Hepatic stellate cell (primary cell): ENCODE data around the gene CCDC183.
"Not testable (repeated sequence)": the region's sequence is repeated elsewhere in the genome, so short reads cannot be mapped to it uniquely, and the experiment has no call there.

Experiments
- DNase-seq: peaks from one replicate; pipeline ENCODE4 v3.0.0; 2011; ENCODE audit warnings: low spot score

CCDC183 gene

DNA sequence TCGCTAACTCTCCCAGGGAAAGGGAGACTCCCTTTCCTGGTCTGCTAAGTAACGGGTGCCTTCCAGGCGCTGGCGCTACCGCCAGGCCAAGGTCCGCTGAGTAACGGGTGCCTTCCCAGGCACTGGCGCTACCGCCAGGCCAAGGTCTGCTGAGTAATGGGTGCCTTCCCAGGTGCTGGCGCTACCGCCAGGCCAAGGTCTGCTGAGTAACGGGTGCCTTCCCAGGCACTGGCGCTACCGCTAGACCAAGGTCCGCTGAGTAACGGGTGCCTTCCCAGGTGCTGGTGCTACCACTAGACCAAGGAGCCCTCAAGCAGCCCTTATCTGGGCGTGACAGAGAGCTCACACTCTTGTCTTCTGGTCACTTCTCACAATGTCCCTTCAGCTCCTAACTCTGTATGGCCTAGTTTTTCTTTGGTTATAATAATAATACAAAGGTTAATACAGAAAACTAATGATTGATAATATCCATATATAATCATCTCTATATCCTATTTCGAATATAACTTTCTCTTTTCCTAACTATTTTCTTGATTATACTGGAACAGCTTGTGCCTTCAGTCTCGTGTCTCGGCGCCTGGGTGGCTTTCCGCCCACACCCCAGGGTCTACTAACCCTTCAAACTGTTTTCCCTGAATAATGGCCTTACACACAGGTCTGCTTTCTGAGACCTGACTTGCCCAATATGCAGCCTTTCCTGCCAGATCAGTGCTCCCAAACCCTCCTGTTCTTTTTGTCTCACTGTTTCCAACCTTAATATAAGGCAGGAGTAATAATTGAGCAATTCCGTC is 10.4 kb upstream of the CCDC183 start:
- DNase-seq: not testable (repeated sequence)

DNA sequence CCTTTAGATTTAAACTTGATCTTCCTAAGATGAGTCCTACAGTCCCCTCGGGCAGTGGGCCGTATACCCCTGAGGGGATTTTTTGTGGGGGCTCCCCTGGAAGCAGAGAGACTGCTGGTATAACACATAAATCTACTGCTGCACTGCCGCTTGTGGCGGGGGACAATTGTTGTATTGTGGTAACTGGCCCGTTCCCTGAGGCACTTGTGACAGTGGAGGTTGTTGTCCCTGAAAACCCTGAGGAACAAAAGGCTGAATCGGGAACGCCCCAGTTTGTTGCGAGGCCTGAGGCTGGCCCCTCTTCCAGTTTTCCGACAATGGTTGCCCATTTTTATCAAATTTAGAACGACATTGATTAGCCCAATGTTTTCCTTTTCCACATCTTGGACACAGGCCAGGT is 9.7 kb upstream of the CCDC183 start:
- DNase-seq: no peak

DNA sequence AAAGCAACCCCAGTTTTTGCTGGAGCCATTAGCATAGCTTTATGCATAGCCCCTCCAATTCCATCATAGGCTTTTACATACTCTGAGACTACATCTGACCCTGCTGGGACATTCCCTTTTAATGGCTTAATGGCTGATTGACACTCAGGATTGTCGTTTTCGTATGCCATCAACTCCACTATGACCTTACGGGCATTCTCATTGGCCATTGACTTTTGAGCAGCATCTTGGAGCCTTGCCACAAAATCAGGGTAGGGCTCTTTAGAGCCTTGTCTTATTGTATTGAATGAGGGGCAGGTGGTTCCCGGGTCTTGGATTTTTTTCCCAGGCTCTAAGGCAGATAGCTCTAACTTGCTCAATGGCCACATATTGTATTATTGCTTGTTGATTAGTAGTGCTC is 9.2 kb upstream of the CCDC183 start:
- DNase-seq: not testable (repeated sequence)

DNA sequence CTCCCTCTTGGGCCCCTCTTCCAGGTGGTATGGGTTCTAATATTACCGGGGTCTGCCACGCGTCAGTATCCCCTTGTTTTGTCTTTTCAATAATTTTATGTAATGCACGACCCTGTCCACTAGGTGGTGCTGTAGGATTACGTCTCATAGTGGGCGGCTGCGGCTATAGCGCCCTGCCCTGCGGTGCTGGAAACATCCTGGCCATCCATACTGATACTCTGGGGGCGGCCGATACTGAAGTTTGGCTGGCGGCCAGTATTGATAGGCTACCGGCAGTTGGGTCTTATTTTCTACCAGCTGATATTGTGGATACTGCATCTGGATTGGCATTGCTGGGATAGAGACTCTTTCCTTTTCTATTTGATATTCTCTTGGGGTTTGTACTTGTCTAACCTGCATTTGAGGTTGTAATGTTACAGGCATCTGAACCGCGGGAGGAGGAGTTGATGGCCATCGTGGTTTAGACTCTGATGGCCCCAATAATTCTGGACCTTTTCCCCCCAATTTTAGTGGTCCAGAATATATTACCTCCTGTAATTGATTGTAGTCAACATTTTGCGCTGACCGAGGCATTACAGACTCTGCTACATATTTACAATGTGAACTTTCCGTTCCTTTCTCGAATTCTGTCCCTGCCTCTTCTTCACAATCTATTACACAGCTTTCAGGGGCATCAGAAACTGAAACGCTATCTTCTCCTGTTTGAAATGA is 8.3 kb upstream of the CCDC183 start:
- DNase-seq: peak; percentile 64

DNA sequence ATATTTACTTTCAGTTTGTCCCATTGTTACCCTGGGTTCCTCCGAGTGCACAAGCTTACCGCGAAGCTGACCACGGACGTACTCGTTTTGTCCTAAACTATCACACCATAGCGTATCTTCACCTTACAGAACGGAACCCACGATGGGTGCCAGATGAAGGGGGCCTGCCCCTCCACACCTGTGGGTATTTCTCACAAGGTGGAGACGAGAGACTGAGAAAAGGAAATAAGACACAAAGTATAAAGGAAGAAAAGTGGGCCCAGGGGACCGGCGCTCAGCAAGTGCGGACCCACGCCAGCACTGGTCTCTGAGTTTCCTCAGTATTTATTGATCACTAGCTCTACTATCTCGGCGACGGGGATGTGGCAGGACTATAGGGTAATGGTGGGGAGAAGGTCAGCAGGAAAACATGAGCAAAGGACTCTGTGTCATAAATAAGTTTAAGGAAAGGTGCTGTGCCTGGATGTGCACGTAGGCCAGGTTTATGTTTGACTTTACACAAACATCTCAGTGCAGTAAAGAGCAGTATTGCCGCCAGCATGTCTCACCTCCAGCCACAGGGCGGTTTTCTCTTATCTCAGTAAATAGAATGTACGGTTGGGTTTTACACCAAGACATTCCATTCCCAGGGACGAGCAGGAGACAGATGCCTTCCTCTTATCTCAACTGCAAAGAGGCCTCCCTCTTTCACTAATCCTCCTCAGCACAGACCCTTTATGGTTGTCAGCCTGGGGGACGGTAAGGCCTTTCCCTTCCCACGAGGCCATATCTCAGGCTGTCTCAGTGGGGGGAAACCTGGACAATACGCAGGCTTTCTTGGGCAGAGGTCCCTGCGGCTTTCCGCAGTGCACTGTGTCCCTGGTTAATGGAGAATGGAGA is 7.3 kb upstream of the CCDC183 start:
- not testable (repeated sequence) for DNase-seq

DNA sequence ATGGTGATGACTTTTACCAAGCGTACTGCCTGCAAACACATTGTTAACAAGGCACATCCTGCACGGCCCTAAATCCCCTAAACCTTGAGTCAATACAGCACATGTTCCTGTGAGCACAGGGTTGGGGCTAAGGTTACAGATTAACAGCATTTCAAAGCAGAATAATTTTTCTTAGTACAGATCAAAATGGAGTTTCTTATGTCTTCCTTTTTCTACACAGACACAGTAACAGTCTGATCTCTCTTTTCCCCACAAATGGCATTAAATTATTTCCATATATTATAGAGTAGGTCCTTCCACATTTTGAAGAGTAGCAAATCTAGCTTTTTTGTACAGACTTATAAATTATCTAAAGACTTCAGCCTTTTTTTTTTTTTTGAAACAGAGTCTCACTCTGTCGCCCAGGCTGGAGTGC is 6.6 kb upstream of the CCDC183 start:
- DNase-seq: no peak

DNA sequence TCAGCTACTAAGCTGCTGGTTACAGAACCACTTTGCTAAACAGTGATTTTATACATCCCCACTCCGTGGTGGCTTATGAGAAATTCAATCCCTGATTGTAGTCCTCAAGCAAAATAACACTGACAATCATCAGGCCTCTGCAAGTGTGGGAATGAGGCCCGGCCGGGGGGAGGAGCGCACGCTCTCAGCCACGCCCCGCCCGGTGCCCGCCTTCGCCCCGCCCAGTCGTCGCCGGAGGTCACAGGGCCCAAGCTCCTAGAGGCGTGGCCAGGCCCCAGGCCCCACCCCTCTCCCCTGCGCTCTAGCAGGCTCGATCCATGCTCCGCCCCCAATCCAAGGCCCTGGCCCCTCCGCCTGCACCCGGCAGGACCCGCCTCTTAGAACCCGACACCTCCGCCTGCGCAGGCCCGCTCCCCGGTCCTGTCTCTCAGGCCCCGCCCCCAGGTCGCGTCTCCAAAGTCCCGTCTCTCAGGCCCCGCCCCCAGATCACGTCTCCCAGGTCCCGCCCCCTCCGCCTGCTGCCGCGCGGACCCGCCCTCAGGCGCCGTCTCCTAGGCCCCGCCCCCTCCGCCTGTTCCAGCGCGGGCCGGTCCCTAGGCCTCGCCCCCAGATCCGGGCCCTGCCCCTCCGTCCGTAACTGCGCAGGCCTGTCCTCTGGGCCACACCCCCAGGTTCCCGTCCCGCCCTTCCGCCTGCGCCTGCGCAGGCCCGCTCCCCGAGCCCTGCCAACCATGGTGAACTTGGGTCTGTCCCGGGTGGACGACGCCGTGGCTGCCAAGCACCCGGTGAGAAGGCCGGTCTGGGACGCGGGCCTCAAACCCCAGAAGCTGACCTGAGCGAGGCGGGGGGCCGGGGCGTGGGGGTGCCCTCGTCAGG is 5.3 kb upstream of the CCDC183 start, which contains the start of gene TMEM141:
TMEM141 (plus strand) TSS at position 705 of the 876 bp plus-strand sequence; CDS start at position 732, 27 bp downstream.
- DNase-seq: peak; percentile 99

DNA sequence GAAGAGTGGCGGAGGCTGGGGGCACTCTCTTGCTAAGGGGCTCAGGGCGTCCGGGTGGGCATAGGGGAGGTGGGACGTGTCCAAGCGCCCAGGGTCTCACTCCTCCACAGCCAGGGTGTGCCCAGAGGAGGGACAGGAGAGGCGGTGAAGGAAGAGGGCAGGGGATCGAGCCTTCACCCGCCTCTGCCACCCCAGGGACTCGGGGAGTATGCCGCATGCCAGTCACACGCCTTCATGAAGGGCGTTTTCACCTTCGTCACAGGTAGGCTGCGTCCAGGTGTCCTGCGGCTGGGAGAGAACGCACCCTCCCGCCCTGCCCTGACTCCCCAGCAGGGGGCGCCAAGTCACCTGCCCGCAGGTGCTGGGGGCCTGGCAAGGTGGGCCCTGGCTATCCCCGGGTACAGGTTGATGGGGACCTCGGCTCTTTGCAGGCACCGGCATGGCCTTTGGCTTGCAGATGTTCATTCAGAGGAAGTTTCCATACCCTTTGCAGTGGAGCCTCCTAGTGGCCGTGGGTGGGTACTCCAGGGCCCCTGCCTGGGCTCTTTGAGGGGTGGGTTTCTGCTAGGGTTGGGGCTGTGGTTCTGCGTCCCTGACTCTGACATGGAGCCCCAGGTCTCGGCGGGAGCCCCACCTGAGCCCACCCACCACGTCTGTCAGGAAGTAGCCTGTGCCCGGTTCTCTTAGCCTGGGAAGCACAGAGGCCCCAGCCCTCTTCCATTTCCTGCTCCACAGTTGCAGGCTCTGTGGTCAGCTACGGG is 4.4 kb upstream of the CCDC183 start:
- no peak for DNase-seq

DNA sequence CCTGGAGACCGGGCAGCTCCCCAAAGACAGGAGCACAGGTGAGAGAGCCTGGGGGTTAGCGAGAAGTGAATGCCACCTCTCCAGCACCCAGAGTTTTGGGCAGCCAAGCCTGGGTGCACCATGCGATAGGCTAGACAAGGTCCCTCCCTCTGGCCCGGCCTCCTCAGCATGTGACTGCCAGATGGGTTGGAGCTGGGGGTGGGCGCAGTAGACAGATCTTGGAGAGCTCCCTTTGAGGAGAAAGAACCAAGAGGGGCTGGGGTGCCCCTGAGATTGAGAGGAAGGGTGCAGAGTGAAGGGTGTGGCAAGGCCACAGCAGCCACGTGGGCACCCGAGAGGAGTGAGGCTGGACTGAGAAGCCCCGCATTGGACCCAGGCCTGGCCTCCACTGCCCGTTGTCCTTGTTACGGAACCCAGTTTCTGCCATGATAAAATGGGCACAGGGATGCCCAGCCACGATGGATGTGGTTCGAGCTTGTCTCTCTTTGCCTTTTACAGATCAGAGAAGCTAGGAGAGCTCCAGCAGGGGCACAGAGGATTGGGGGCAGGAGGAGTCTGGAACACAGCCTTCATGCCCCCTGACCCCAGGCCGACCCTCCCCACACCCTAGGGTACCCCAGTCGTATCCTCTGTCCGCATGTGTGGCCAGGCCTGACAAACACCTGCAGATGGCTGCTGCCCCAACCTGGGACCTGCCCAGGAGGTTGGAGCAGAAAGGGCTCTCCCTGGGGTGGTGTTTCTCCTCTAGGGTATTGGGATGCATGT is 3.6 kb upstream of the CCDC183 start:
- DNase-seq: no peak

DNA sequence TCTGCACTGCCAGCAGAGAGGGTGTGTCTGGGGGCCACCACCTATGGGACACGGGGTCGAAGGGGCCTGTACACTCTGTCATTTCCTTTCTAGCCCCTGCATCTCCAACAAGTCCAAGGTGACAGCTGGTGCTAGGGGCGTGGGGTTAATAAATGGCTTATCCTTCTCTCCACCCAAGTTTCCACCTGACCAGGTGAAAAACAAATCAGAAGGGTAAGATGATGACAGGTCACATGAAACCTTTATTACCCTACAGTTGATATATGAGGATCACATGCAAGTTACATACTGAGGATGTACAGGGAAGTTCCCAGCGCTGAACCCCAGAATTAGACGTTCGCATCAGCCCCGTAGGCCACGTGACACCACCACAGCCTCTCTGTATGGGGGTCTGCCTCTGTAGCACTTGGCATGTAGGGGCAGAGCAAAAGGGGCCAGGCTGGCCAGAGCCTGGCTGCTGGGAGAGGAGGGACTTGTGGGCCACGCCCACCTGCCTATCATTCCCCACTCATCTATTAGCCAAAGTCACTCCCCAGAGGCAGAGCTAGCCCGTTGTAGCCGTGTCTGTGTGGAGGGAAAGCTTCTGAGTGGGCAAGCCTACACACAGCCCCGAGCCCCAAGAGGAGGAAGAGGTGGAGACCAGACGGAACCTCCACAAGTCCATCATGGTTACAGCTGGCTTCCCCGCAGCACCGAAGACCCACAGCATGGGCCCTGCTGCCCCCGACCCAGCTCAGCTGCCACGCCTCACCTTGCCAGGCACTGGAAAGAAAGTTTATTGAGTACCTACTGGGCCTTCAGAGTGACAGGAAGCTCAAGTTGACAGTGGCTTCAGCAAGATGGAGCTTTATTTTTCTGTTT is 2.8 kb upstream of the CCDC183 start:
- DNase-seq: no peak

DNA sequence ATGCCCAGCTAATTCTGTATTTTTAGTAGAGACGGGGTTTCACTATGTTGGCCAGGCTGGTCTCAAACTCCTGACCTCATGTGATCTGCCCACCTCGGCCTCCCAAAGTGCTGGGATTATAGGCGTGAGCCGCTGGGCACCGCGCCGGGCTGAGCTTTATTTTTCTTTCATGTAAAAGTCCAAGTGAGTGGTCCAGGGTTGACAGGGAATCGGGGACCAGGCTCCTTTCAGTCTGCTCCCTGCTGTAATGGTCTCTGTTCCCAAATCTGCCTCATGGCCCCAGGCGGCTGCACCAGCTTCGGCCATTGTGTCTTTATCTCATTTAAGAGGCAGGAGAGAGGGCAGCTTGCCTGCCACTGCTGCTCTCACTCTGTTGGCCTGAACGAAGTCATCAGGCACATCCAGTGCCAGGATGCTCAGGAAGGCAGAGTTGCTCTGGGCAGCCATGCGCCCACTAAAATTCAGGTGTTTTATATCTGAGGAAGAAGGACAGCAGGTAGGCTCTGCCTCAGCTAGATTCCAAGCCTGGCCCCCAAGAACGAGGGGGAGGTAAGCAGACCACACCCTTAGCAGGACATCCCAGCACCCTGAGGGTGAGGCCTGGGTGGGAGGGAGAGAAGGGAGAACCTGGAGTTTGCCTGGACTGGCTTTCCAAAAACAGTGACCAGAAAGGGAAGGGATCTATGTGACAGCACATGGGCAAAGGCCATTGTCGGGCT is 1.7 kb upstream of the CCDC183 start:
- no peak for DNase-seq

DNA sequence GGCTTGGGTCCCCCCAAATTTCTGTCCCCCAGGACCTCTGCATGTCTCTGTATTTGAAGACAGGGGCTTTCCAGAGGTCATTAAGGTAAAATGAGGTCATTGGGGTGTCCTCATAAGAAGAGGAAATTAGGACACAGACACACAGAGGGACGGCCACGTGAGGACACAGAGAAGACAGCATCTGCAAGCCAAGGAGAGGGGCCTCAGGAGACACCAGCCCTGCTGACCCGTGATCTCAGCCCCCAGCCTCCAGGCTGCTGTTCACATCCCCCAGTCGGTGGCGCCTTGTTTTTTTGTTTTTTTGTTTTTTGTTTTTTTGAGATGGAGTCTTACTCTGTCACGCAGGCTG is 1.2 kb upstream of the CCDC183 start:
- no peak for DNase-seq

DNA sequence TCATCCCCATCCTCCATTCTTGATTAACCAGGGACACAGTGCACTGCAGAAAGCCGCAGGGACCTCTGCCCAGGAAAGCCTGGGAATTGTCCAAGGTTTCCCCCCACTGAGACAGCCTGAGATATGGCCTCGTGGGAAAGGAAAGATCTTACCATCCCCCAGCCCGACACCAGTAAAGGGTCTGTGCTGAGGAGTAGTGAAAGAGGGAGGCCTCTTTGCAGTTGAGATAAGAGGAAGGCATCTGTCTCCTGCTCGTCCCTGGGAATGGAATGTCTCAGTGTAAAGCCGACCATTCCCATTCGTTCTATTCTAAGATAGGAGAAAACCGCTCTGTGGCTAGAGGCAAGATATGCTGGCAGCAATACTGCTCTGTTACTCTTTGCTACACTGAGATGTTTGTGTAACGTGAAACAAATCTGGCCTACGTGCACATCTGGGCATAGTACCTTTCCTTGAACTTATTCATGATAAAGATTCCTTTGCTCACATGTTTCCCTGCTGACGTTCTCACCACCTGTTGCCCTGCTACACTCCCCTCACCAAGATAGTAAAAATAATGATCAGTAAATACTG is 723 bp downstream of the CCDC183 start:
- not testable (repeated sequence) for DNase-seq

DNA sequence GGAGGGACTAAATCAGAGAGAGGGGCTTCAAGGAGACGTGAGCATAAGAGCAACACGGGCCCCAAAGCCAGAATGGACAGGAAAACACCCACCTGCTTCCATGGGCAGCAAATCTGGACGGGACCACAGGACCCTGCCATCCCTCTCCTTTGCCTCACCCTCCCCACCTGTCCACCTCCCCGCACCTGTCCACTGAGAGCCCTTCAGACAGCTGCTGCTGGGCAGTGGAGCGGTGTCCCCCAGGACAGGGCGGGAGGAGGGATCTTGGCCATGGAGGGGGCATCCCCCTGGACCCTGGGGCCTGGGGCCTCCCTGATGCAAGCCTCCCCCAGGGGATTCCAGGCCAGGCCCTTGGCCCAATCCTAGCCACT is 2.6 kb downstream of the CCDC183 start:
- no peak for DNase-seq

DNA sequence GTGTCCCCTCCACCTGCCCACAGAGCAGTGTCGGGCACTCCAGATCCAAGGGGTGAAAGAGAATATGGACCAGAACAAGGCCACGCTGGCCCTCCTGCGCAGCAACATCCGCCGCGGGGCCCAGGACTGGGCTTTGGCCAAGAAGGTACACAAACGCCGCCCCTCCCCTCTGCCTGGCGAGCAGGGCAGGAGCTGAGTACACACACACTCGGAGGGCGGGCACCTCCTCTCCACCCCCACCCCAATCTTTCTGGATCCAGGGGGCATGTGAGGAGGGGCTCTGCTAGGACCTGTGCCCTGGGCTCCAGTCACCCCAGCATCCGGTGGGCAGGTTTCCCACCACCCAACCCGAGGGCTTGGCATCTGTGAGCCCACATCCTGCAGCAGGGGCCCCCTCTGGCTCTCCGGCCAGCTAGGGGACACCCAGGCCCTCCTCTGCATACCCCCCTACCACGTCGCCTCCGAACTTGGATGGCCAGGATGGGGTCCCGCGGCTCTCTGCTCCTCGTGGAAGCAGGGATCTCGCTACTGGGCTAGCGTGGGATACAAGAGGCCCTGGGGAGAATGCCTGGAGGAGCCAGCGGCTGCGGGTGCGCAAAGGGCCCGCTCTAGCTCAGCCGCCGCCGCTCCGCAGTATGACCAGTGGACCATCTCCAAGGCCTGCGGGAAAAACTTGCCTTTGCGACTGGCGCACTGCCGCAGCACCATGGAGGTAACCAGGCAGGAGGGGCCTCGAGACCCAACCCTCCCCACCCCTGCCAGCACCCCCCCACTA is 3.1 kb downstream of the CCDC183 start:
- DNase-seq: no peak

DNA sequence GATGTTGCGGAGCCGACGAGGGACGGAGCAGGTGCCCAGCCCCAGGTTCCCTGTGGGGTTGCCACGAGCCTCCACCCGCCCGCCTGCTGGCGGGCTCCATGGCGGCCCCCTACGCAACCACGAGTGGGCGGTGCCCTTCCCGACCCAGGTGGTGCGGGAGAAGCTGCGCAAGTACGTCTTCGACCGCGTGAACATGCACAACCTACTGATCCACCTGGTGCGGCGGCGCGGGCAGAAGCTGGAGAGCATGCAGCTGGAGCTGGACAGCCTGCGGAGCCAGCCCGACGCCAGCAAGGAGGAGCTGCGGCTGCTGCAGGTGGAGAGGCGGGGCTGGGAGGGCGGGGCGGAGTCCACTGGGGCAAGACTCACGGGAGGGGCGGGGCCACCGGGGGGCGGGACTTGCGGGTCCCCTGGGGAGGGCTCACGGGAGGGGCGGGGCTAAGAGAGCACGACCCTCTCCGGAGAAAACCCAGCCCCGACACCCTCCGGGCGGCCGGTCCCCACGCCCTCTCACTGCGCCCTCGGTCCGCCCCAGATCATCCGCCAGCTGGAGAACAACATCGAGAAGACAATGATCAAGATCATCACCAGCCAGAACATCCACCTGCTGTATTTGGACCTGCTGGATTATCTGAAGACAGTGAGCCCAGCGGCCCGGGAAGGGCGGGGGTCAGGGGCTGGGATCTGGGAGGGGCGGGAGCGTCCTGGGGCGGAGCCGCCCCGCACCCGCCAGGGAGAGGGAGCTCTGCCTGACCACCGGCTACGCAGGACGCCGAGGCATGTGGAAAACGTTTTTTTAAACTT is 3.9 kb downstream of the CCDC183 start:
- peak; percentile 64 for DNase-seq
